ENCODE data around the gene TRAPPC14. TPM values are rescaled to one million over a fixed set of nuclear protein-coding genes. Genes with fewer than 3 reads are reported as not detected.
A peak's percentile ranks its signal among the peaks of the same experiment; 100 is the strongest.

TRAPPC14 gene
- total and polyA plus RNA-seq, 9 of the 15 experiments (the other 6 are each of a cell fraction or from before 2014, with no cell fraction given) = 0.42 to 45.9 (median 18.2) TPM

DNA sequence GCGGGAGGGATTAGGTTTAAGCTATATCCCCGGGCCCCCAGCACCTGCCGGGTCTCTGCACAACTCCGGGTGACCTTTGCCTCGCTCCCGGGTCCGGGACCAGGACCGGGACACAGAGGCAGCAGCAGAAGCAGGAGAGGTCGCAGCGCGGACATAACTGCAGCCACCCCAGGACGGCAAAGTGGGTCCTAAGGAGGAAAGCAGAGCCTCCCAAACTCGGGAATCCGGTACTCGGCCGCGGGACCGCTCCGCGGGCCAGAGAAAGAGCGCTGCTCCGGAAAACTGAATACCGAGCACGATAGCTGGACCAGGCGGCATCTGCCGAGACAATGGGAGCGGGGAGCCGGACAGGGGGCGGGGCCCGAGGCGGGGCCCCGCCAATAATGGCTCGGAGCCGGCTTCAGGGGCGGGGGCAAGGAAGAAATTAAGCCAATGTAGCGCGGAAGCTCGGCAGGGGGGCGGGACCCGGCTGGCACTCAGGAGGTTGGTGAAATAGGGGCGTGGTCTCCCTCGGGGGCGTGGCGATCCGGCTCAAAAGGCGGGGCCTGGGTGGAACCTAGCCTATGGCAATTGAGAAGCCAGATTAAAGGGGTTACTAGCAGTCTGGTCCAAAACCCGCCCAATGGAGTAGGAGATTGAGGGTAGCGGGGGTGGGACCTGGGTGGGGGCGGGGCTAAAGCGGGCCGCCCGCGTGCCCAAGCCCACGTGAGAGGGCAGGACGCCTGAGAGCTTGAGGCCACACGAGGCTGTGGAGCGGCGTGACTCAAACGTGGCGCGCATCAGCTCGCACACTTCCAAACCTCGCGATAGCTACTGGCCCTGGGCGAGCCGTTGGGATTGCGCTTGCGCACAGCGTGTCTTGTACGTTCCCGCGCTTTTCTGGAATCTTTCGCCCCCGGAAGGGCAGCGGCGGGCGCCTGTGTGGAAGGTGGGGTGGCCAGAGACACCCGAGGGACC is 18.8 kb upstream of the TRAPPC14 start, which contains the start of the genes GPC2 and STAG3 (continued):
- TF ChIP-seq, protein P1, sequence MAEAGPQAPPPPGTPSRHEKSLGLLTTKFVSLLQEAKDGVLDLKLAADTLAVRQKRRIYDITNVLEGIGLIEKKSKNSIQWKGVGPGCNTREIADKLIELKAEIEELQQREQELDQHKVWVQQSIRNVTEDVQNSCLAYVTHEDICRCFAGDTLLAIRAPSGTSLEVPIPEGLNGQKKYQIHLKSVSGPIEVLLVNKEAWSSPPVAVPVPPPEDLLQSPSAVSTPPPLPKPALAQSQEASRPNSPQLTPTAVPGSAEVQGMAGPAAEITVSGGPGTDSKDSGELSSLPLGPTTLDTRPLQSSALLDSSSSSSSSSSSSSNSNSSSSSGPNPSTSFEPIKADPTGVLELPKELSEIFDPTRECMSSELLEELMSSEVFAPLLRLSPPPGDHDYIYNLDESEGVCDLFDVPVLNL (CRISPR knock-in tag; IDR thresholded peaks at IDR 0.05; ENCODE audit: low read depth) = peak; percentile 67; the same call in 1 of the 2 replicates
- peak in 1 of 2 experiments; percentile 70; a peak in 1 of 4 replicates for TF ChIP-seq SRF (CRISPR knock-in tag; IDR thresholded peaks at IDR 0.05)
- peak; percentile 81 for TF ChIP-seq NR2C2 (CRISPR knock-in tag; IDR thresholded peaks at IDR 0.05)
- TF ChIP-seq NR2C2 (tag; IDR thresholded peaks at IDR 0.05) = no peak
- no peak for TF ChIP-seq RFX1 (IDR thresholded peaks at IDR 0.05)
- TF ChIP-seq, protein P2, sequence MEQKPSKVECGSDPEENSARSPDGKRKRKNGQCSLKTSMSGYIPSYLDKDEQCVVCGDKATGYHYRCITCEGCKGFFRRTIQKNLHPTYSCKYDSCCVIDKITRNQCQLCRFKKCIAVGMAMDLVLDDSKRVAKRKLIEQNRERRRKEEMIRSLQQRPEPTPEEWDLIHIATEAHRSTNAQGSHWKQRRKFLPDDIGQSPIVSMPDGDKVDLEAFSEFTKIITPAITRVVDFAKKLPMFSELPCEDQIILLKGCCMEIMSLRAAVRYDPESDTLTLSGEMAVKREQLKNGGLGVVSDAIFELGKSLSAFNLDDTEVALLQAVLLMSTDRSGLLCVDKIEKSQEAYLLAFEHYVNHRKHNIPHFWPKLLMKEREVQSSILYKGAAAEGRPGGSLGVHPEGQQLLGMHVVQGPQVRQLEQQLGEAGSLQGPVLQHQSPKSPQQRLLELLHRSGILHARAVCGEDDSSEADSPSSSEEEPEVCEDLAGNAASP (IDR thresholded peaks at IDR 0.05) = no peak
- no peak for TF ChIP-seq SRSF3 (IDR thresholded peaks at IDR 0.05; ENCODE audit: insufficient read depth, low read length)
- TF ChIP-seq, protein P3, sequence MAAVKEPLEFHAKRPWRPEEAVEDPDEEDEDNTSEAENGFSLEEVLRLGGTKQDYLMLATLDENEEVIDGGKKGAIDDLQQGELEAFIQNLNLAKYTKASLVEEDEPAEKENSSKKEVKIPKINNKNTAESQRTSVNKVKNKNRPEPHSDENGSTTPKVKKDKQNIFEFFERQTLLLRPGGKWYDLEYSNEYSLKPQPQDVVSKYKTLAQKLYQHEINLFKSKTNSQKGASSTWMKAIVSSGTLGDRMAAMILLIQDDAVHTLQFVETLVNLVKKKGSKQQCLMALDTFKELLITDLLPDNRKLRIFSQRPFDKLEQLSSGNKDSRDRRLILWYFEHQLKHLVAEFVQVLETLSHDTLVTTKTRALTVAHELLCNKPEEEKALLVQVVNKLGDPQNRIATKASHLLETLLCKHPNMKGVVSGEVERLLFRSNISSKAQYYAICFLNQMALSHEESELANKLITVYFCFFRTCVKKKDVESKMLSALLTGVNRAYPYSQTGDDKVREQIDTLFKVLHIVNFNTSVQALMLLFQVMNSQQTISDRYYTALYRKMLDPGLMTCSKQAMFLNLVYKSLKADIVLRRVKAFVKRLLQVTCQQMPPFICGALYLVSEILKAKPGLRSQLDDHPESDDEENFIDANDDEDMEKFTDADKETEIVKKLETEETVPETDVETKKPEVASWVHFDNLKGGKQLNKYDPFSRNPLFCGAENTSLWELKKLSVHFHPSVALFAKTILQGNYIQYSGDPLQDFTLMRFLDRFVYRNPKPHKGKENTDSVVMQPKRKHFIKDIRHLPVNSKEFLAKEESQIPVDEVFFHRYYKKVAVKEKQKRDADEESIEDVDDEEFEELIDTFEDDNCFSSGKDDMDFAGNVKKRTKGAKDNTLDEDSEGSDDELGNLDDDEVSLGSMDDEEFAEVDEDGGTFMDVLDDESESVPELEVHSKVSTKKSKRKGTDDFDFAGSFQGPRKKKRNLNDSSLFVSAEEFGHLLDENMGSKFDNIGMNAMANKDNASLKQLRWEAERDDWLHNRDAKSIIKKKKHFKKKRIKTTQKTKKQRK (IDR thresholded peaks at IDR 0.05; ENCODE audit: borderline replicate concordance, low read depth, low read length) = peak; percentile 11; the same call in 1 of the 2 replicates
- TF ChIP-seq, protein P4, sequence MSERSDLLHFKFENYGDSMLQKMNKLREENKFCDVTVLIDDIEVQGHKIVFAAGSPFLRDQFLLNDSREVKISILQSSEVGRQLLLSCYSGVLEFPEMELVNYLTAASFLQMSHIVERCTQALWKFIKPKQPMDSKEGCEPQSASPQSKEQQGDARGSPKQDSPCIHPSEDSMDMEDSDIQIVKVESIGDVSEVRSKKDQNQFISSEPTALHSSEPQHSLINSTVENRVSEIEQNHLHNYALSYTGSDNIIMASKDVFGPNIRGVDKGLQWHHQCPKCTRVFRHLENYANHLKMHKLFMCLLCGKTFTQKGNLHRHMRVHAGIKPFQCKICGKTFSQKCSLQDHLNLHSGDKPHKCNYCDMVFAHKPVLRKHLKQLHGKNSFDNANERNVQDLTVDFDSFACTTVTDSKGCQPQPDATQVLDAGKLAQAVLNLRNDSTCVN (CRISPR knock-in tag; IDR thresholded peaks at IDR 0.05) = no peak
- TF ChIP-seq ZBTB17 (CRISPR knock-in tag; IDR thresholded peaks at IDR 0.05) = peak; percentile 55; the same call in 1 of the 2 replicates
- TF ChIP-seq, protein P5, sequence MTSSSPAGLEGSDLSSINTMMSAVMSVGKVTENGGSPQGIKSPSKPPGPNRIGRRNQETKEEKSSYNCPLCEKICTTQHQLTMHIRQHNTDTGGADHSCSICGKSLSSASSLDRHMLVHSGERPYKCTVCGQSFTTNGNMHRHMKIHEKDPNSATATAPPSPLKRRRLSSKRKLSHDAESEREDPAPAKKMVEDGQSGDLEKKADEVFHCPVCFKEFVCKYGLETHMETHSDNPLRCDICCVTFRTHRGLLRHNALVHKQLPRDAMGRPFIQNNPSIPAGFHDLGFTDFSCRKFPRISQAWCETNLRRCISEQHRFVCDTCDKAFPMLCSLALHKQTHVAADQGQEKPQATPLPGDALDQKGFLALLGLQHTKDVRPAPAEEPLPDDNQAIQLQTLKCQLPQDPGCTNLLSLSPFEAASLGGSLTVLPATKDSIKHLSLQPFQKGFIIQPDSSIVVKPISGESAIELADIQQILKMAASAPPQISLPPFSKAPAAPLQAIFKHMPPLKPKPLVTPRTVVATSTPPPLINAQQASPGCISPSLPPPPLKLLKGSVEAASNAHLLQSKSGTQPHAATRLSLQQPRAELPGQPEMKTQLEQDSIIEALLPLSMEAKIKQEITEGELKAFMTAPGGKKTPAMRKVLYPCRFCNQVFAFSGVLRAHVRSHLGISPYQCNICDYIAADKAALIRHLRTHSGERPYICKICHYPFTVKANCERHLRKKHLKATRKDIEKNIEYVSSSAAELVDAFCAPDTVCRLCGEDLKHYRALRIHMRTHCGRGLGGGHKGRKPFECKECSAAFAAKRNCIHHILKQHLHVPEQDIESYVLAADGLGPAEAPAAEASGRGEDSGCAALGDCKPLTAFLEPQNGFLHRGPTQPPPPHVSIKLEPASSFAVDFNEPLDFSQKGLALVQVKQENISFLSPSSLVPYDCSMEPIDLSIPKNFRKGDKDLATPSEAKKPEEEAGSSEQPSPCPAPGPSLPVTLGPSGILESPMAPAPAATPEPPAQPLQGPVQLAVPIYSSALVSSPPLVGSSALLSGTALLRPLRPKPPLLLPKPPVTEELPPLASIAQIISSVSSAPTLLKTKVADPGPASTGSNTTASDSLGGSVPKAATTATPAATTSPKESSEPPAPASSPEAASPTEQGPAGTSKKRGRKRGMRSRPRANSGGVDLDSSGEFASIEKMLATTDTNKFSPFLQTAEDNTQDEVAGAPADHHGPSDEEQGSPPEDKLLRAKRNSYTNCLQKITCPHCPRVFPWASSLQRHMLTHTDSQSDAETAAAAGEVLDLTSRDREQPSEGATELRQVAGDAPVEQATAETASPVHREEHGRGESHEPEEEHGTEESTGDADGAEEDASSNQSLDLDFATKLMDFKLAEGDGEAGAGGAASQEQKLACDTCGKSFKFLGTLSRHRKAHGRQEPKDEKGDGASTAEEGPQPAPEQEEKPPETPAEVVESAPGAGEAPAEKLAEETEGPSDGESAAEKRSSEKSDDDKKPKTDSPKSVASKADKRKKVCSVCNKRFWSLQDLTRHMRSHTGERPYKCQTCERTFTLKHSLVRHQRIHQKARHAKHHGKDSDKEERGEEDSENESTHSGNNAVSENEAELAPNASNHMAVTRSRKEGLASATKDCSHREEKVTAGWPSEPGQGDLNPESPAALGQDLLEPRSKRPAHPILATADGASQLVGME (CRISPR knock-in tag; IDR thresholded peaks at IDR 0.05) = peak; percentile 68; the same call in 1 of the 2 replicates
- no peak for TF ChIP-seq ZC3H4 (CRISPR knock-in tag; IDR thresholded peaks at IDR 0.05; ENCODE audit: borderline replicate concordance)
